Muscle of leg (tissue), 11 donors: Measurements from ENCODE around the gene HJURP. TPM values are rescaled to one million over a fixed set of nuclear protein-coding genes. Genes with fewer than 3 reads are reported as not detected.

Source experiments
- DNase-seq: peaks from one replicate; pipeline ENCODE4 v3.0.0; 2013
- H3K27ac ChIP-seq: one replicate; pipeline ENCODE4 v1.5.1; 2013; ENCODE audit warnings: mild to moderate bottlenecking, low read length, control low read depth
- H3K27me3 ChIP-seq: one replicate; pipeline ENCODE4 v1.6.1; 2013; ENCODE audit warnings: low read length; ENCODE audit not compliant: control insufficient read depth, insufficient read depth
- H3K36me3 ChIP-seq: one replicate; pipeline ENCODE4 v1.6.1; 2013; ENCODE audit warnings: low read length; ENCODE audit not compliant: control insufficient read depth, insufficient read depth
- H3K4me1 ChIP-seq: one replicate; pipeline ENCODE4 v1.6.1; 2013; ENCODE audit warnings: low read length; ENCODE audit not compliant: control insufficient read depth, insufficient read depth
- H3K4me3 ChIP-seq: one replicate; pipeline ENCODE4 v1.5.1; 2013; ENCODE audit warnings: low read length, control low read depth
- H3K9me3 ChIP-seq: replicated peaks from 2 replicates; pipeline ENCODE4 v1.6.1; 2013; ENCODE audit warnings: low read depth, low read length; ENCODE audit not compliant: control insufficient read depth
- WGBS: methylation state at CpG from one replicate; pipeline ENCODE4 v1.1.5; 2013; ENCODE audit warnings: missing lambda C conversion rate; ENCODE audit not compliant: insufficient coverage; 5-methylcytosine and 5-hydroxymethylcytosine counted together
- polyA plus RNA-seq, 8 donors: library from polyadenylated mRNA; unstranded; fragments of 120-200 nt; gene quantifications; one replicate each; pipeline versions ENCODE4 v1.2.1 to v1.2.3, GENCODE V29; 2013; ENCODE audit warnings: inconsistent platforms in 1 of 8, low replicate concordance in 1 of 8; ENCODE audit not compliant: insufficient read length in 8 of 8, insufficient read depth in 1 of 8
- total RNA-seq: library from RNA; stranded (reverse); fragments of 120-200 nt; gene quantifications from one replicate; pipeline ENCODE4 v1.2.4, GENCODE V29; 2013

The HJURP gene
- total and polyA plus RNA-seq, 9 donors = 6.2 to 15.3 (median 12.1) TPM

DNA sequence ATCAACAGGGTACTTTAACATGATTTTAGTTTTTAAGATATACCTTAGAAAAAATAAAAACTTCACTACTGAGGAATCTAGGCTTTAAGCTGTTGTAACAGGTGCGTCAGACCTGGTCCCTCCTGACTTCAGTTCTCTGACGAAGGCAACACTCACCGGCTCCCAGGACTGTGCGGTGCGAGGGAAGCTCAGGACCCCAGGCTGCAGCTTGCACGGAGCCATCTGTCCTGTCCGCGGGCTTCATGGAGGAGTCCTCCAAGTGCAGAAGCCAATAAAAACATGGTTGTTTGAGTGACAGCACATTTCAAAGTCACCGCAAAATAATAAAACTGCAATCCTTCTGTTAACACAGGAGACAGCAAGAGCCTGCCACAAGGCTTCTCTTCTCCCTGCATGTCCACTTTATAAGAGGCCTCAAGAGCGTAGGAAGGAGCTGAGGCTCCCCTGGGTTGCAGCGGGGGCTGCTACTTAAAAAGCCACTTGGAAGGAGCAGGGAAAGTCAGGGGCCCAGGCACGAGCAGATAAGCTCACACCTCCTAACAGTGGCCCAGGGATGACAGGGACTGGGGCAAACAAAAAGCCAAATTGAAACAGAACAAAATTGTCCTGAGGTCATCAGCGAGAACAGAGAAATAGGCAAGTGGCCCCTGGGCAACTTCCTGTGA is 4.6 kb downstream of the HJURP start:
- no peak overlapping the region for H3K27ac ChIP-seq
- DNase-seq = no peak
- no peaks in the 10 kb centered on the region for H3K27me3 ChIP-seq
- peaks cover 12% of the 10 kb centered on the region for H3K4me1 ChIP-seq
- H3K9me3 ChIP-seq = no peaks in the 10 kb centered on the region
- peaks cover 55% of the 10 kb centered on the region for H3K36me3 ChIP-seq
- 94% methylated on average over 11 of the region's 13 CpGs for WGBS
- H3K4me3 ChIP-seq = no peak overlapping the region

DNA sequence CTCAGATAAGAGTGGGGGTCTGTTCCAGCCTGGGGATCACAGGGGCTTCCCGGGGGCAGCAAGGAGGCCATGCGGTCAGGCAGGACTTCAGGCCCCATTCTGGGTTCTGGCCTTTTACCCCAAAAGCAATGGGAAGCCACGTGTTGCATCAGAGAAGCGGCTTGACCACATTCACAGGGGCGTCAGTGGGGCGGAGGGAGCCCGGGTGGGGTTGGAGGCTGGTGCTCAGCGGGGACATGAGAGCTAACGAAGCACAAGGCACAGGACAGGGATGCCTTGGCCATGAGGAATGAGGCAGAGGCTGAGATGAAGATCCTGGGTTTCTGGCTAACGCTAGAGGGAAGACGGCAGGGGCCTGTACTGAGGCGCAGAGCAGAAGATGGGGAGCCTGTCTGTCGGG is 6.1 kb downstream of the HJURP start:
- H3K9me3 ChIP-seq = no peaks in the 10 kb centered on the region
- H3K4me1 ChIP-seq = peaks cover 3% of the 10 kb centered on the region
- 94% methylated on average over 13 of the region's 13 CpGs for WGBS
- peaks cover 70% of the 10 kb centered on the region for H3K36me3 ChIP-seq
- no peak overlapping the region for H3K4me3 ChIP-seq
- DNase-seq = no peak
- H3K27ac ChIP-seq = no peak overlapping the region
- no peaks in the 10 kb centered on the region for H3K27me3 ChIP-seq

DNA sequence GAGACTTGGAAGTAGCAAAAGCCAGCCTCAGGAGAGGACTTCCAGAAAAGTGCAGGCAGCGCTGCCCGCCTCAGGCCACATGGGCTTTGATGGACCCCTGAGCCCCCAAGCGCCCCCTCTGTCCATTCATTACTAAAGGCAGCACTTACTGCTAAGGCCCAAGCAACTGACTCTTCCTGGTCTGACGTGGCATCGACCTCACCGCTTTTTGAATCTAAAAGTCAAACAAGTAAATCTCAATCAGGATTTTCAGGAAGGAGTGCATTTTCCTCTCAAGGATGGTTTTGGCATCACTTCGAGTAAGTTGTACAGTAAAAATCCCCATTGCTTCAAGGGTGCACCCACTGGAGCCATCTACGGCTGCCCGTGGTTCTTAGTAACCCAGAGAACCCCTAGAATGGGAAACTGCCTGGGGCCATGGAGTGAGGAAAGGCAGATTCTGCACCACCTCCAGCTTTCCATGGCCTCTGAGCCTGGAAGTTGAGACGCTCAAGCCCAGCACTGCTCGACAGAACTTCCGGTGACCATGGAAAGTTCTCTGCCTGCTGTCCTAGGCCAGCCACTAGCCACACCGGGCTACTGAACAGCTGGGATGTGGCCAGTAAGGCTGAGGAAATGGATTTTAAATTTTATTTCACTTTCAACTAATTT is 7.0 kb downstream of the HJURP start:
- WGBS = 92% methylated on average over 11 of the region's 13 CpGs

DNA sequence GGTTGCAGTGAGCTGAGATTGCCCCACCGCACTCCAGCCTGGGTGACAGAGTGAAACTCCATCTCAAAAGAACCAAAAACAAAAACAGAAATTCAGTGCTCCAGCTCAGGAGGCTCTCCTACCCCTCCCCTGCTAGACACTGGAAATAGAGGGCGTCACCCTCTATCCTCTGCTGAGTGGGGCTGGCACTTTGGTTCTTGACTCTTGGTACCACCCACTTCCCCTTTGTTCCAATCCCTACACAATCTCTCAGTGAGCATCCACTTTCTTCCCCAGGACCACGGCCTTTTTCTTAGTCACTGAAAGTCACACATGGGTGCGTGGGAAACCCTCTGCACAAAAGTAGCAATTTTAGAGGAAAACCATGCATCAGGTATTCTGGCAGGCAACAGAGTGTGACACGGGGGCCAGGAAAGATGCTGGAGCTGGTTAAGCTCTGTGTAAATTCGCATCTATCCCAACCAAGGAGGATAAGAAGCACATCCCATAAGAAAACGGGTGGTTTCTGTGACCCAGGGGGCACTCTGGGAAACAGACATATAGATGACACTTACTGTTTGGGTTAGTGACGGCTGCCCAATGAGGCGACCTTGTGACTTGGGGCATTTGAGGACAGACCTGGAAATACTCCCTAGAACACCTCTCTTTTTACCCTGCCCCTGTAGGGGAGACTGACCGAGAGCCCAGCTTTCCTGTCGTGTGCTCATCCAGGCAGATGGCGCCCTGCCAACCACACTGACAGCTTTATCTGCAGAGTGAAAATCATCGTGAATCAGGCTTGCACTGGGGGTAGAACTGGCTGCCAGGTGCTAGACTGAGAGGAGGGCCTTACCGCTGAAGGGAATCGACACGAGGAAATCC is 7.7 kb downstream of the HJURP start:
- 90% methylated on average over 13 of the region's 16 CpGs for WGBS
- H3K36me3 ChIP-seq = peaks cover 77% of the 10 kb centered on the region

More for the DNA sequence above, 7.0 kb downstream of the HJURP start:
- H3K27ac ChIP-seq = no peak overlapping the region
- no peaks in the 10 kb centered on the region for H3K27me3 ChIP-seq
- H3K4me1 ChIP-seq = peaks cover 3% of the 10 kb centered on the region
- peaks cover 75% of the 10 kb centered on the region for H3K36me3 ChIP-seq
- H3K4me3 ChIP-seq = no peak overlapping the region
- no peak for DNase-seq
- no peaks in the 10 kb centered on the region for H3K9me3 ChIP-seq

DNA sequence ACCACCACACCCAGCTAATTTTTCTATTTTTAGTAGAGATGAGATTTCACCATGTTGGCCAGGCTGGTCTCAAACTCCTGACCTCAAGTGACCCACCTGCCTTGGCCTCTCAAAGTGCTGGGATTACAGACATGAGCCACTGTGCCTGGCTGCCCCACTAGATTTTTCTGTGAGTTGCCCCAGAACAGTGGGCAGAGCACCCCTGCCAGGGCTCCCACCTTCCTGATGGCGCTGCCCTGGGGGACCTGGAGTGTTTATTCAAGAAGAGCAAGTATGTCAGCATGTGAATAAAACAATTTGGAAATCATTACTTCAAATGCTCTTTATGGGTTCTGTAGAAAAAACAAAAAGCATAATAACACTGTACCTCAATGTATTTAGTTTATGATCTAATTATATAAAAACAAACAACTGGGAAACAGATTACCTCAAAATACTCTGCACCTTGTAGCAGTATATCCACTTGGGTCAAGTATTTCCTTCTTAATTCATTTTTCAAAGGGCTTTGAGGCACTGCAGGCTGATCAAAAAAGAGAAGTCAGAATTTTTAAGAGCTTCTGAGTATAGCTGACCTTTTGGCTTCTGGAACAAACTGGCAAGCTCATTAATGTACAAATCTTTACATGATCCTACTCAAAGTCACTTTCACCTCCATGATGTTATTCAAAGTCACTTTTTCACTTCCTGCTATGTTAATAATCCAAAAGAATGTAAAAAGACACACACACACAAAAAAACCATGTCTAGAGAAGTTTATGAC is 8.9 kb downstream of the HJURP start:
- WGBS = no CpG with 5 or more reads among the region's 1 CpG
- Histone ChIP-seq H3K27ac (no peak overlapping the region), H3K4me3 (no peak overlapping the region), H3K4me1 (no peaks in the 10 kb centered on the region), H3K36me3 (peaks cover 79% of the 10 kb centered on the region), H3K27me3 (no peaks in the 10 kb centered on the region), H3K9me3 (no peaks in the 10 kb centered on the region)
- DNase-seq = no peak

More for the DNA sequence above, 7.7 kb downstream of the HJURP start:
- H3K4me1 ChIP-seq = no peaks in the 10 kb centered on the region
- H3K27me3 ChIP-seq = no peaks in the 10 kb centered on the region
- DNase-seq = no peak
- no peaks in the 10 kb centered on the region for H3K9me3 ChIP-seq
- H3K27ac ChIP-seq = no peak overlapping the region
- H3K4me3 ChIP-seq = no peak overlapping the region

DNA sequence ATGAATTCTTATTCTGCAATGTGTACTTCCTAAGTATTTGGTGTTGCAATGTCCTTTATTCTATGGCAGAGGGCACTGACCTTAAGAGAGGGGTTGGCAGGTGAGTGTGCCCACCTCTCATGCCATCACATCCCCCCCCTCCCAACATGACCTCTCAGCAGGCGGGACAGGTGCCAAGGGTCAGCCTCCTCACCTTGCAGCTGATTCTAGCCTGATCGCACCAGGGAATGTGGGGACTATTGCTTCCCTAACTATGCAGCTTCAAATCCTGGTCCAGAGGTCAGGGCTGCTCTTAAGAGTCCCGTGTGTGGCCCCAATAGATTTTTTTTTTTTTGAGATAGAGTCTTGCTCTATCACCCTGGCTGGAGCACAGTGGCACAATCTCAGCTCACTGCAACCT is 9.5 kb downstream of the HJURP start:
- Histone ChIP-seq H3K27ac (no peak overlapping the region), H3K9me3 (no peaks in the 10 kb centered on the region), H3K27me3 (no peaks in the 10 kb centered on the region), H3K4me1 (no peaks in the 10 kb centered on the region), H3K36me3 (peaks cover 80% of the 10 kb centered on the region), H3K4me3 (no peak overlapping the region)
- no peak for DNase-seq
- 100% methylated on average over 1 of the region's 3 CpGs for WGBS

DNA sequence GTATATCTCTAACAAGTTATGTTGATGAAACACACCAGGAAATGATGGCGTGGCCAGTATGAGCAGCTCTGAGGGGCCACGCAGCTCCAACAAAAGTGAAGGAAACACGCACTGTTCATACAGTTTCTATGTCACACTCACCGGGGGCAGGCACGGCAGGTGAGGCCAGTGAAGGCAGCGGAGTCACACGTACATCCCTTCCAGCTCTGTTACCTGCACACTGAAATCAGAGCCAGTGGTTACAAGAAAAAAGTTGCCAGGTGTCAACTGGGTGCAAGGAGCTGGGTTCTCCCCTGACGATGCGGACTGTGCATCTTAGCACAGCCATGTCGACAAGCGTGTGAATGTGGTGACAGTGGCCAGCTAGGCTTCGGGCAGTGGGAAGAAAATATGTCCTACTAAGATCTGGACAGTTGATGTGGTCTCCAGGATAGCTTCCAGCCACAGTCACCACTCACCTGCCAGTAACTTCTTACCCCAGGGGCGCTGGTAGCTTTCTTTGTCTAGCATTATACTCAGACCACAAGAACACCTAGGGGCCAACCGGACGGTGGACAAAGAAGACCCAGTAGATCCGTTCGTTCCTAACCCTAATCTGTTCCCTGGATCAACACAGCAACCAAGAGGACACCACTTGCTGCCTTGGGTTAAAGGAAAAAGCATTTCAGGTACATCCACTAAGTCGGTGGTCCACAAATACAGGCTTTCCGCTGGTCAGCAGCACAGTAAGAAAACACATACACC is 10.1 kb downstream of the HJURP start:
- no peak for DNase-seq
- H3K36me3 ChIP-seq = peaks cover 81% of the 10 kb centered on the region
- H3K9me3 ChIP-seq = no peaks in the 10 kb centered on the region
- no peaks in the 10 kb centered on the region for H3K27me3 ChIP-seq
- no peak overlapping the region for H3K27ac ChIP-seq
- H3K4me3 ChIP-seq = no peak overlapping the region
- 91% methylated on average over 14 of the region's 19 CpGs for WGBS
- no peaks in the 10 kb centered on the region for H3K4me1 ChIP-seq

DNA sequence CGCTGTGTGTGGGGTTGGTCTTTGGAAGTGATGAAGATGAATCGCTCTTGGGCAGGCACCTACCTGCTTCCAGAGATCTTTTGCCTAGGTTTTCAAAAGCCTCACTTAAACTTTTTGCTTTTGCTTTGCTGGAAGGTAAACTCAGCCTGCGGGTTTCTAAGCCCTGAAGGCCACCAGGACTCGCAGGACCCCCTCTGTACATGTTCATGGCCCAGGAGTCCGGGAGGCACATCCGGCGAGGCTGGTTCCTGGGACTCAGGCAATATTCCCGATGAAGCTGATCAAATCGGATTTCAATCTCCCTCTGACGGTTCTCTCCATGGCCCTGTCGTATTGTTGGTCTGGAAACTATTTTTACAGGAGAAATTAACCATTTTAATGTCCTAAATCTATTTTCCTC is 13.2 kb downstream of the HJURP start:
- Histone ChIP-seq H3K27me3 (no peaks in the 10 kb centered on the region), H3K4me1 (no peaks in the 10 kb centered on the region), H3K4me3 (no peak overlapping the region), H3K9me3 (no peaks in the 10 kb centered on the region), H3K36me3 (peaks cover 62% of the 10 kb centered on the region), H3K27ac (no peak overlapping the region)
- 100% methylated on average over 7 of the region's 11 CpGs for WGBS
- DNase-seq = no peak

DNA sequence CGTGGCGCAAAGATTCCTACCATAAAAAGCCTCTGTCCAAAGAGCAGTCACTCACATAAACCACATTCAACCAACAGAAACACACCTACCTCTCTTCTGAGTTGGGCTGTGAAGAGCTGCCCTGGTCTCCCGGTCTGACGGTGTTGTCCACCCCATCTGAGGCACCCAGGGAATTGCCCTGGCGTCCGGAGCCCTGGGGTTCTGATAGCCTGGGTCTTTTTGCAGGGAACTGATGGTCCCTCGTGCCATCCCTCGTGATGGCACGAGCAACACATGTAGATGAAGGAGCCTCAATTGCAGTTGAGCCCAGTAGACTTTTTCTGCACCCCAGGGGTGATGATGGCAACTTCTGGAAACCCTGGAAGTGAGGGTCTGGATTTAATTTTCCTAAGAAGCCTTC is 13.8 kb downstream of the HJURP start:
- no peaks in the 10 kb centered on the region for H3K27me3 ChIP-seq
- H3K9me3 ChIP-seq = no peaks in the 10 kb centered on the region
- peaks cover 67% of the 10 kb centered on the region for H3K36me3 ChIP-seq
- no peak for DNase-seq
- no peak overlapping the region for H3K4me3 ChIP-seq
- 87% methylated on average over 4 of the region's 9 CpGs for whole genome bisulfite sequencing
- H3K27ac ChIP-seq = no peak overlapping the region
- H3K4me1 ChIP-seq = no peaks in the 10 kb centered on the region
